ENCODE measurements around the gene GOLGA6D.
"Not testable (repeated sequence)": the region's sequence is repeated elsewhere in the genome, so short reads cannot be mapped to it uniquely, and the experiment has no call there.

GOLGA6D gene

DNA sequence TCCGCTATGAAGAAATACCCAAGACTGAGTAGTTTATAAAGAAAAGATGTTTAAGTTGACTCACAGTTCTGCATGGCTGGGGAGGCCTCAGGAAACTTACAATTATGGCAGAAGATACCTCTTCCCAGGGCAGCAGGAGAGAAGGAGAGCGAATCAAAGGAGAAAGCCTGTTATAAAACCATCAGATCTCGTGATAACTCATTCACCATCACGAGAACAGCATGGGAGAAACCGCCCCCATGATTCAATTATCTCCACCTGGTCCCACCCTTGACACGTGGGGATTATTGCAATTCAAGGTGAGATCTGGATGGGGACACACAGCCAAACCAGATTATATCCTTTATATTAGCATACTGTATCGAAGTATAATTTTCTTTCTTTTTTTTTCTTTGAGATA is 49.5 kb downstream of the GOLGA6D start:
- H3K27me3 Mint-ChIP-seq; intact Hi-C loops (cut with micrococcal nuclease); H3K4me3 Mint-ChIP-seq; H3K27ac Mint-ChIP-seq; H3K9me3 Mint-ChIP-seq; H3K36me3 Mint-ChIP-seq (ENCODE audit: low read depth): not testable (repeated sequence)
- peaks cover 15% of the 10 kb centered on the region for H3K4me1 Mint-ChIP-seq (ENCODE audit: low read depth)

DNA sequence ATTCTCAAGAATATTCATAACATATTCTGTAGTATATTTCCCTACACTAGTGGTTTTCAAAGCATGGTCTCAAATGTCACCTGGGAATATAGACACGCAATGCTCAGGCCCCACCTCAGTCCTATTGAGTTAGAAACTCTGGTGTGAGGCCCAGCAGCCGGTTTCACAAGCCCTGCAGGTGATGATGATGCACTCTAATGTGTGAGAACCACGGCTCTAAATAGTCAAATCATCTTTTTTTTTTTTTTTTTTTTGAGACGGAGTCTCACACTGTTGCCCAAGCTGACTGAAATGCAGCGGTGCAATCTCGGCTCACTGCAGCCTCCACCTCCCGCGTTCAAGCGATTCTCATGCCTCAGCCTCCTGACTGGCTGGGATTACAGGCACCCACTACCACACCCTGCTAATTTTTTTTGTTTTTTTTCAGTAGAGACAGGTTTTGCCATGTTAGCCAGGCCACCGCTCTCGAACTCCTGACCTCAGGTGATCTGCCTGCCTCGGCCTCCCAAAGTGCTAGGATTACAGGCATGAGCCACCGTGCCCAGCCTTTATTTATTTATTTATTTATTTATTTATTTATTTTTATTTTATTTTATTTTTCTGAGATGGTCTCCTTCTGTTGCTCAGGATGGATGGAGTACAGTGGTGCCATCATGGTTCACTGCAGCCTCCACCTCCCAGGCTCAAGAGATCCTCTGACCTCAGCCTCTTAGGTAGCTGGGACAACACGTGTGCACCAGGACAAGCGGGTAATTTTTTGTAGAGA is 51.2 kb downstream of the GOLGA6D start:
- H3K9me3 Mint-ChIP-seq; H3K27me3 Mint-ChIP-seq; H3K4me3 Mint-ChIP-seq; intact Hi-C loops (cut with micrococcal nuclease); H3K27ac Mint-ChIP-seq: not testable (repeated sequence)
- H3K36me3 Mint-ChIP-seq (ENCODE audit: low read depth), result peaks cover 15% of the 10 kb centered on the region
- peaks cover 24% of the 10 kb centered on the region for H3K4me1 Mint-ChIP-seq (ENCODE audit: low read depth)

DNA sequence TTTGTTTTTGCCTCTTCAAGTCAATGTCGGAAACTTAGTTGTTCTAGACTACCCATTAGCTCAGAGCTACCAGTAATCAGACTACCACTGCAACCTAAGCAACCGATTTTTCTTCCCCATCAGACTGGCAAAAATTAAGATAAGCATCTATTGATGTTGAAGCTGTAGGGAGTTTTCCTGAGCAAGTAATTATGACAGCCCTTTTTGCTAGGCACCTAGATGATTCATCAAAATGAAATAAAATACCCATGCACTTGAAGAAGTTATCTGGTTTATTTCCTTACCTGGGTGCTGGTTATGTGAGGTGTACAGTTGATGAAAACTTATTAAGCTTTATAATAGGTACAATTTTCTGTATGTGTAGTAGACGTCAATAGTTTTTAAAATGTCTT is 52.7 kb downstream of the GOLGA6D start:
- peaks cover 24% of the 10 kb centered on the region for H3K4me1 Mint-ChIP-seq (ENCODE audit: low read depth)
- intact Hi-C loops (cut with micrococcal nuclease), result no loop called here

DNA sequence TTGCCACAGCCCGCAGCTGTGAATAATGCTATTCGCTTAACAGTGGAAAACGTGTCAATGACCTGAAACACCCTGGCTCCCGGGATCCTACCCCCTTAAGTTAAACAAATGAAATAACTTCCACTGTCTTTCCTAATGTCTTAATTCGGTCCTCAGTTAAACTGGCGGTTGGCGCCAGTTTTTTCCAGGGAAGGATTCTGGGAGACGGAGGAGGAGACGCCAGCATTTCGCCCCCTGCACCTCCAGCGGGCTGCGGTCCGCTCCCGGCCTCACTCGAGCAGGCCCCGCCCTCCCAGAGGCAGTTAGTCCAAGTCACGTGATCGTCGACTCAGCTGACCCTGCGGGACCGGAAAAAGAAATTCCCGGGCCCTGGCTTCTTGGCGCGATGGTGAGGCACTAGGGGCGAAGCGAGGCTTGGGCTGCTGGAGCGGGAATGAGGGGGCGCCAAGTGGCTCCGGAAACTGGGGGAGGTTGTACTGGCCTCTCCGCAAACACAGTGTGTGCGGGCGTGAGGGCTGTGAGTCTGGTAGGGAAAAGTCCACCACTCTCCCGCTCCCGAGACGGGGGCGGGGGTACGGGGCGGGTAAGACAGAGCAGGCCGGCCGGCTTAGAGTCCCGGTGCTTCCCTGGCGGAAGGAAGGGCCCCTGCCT is 53.2 kb downstream of the GOLGA6D start, which contains the start of gene COMMD4:
COMMD4 (plus strand) TSS at position 359 of the 651 bp plus-strand sequence; CDS start at position 386, 27 bp downstream.
- peaks cover 24% of the 10 kb centered on the region for H3K4me1 Mint-ChIP-seq (ENCODE audit: low read depth)
- intact Hi-C loops (cut with micrococcal nuclease), result no loop called here
- peaks cover 33% of the 10 kb centered on the region for H3K36me3 Mint-ChIP-seq (ENCODE audit: low read depth)
- peaks cover 3% of the 10 kb centered on the region for H3K27me3 Mint-ChIP-seq
- peak within 1 kb of the TSS; percentile 100 for H3K4me3 Mint-ChIP-seq
- H3K27ac Mint-ChIP-seq, result peak within 1 kb of the TSS; percentile 95
- H3K9me3 Mint-ChIP-seq, result no peaks in the 10 kb centered on the region

More for the DNA sequence above, 52.7 kb downstream of the GOLGA6D start:
- peaks cover 3% of the 10 kb centered on the region for H3K27me3 Mint-ChIP-seq
- no peaks in the 10 kb centered on the region for H3K9me3 Mint-ChIP-seq
- peak overlapping the region; percentile 95 for H3K27ac Mint-ChIP-seq
- H3K4me3 Mint-ChIP-seq, result no peak overlapping the region
- peaks cover 30% of the 10 kb centered on the region for H3K36me3 Mint-ChIP-seq (ENCODE audit: low read depth)

DNA sequence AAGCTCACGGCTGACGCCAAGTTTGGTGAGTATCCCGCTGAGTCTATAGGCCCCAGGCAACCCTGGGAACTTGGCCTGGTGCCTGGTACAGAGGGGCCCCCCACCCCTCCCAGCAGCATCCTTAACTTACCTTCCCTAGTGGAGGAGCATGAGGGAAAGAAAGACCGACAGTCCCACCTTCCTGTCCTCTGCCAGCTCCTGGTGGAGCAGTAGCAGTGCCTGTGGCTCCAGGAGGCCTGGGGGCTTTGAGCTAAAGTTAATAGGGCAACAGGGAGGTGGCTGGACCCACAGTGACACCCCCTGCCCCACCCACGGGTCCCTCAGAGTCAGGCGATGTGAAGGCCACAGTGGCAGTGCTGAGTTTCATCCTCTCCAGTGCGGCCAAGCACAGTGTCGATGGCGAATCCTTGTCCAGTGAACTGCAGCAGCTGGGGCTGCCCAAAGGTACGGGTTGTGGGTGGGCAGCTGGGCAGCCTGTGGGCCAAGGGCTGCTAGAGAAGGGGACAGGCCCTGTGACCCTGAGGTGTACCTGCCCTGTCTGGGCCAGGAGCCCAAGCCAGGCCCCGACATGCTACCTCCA is 56.1 kb downstream of the GOLGA6D start:
- intact Hi-C loops (cut with micrococcal nuclease), result no loop called here
- Mint-ChIP-seq H3K27me3 (peaks cover 4% of the 10 kb centered on the region), H3K9me3 (no peaks in the 10 kb centered on the region), H3K4me3 (no peak overlapping the region), H3K4me1 (ENCODE audit: low read depth) (peaks cover 29% of the 10 kb centered on the region), H3K36me3 (ENCODE audit: low read depth) (peaks cover 42% of the 10 kb centered on the region), H3K27ac (no peak overlapping the region)

DNA sequence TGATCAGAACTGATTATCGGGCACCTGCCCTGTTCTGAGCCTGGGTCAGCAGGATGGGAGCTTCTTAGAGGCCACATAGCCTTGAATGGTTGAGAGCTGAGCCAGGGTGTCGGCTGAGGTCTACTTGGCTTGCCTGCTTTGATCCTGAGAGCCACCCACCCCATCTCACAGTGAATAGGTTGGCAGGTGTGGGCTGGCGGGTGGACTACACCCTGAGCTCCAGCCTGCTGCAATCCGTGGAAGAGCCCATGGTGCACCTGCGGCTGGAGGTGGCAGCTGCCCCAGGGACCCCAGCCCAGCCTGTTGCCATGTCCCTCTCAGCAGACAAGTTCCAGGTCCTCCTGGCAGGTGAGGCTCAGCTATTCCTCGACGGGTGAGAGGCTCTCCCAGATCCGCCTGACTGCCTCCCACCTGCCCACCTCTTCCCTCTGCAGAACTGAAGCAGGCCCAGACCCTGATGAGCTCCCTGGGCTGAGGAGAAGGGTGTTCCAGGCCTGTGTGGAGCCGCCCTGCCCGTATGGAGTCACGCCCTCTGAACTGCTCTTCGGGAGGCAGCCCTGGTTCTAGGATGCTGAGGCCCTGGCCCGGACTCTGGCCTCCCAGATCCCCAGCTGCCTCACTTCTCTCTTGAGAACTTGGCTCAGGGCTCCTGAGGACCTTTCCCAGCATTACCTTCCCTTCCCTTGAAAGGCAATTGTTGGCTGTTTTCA is 57.1 kb downstream of the GOLGA6D start:
- no peak overlapping the region for H3K4me3 Mint-ChIP-seq
- H3K27me3 Mint-ChIP-seq, result peaks cover 12% of the 10 kb centered on the region
- intact Hi-C loops (cut with micrococcal nuclease), result no loop called here
- H3K36me3 Mint-ChIP-seq (ENCODE audit: low read depth), result peaks cover 42% of the 10 kb centered on the region
- H3K27ac Mint-ChIP-seq, result no peak overlapping the region
- no peaks in the 10 kb centered on the region for H3K9me3 Mint-ChIP-seq
- peaks cover 29% of the 10 kb centered on the region for H3K4me1 Mint-ChIP-seq (ENCODE audit: low read depth)

DNA sequence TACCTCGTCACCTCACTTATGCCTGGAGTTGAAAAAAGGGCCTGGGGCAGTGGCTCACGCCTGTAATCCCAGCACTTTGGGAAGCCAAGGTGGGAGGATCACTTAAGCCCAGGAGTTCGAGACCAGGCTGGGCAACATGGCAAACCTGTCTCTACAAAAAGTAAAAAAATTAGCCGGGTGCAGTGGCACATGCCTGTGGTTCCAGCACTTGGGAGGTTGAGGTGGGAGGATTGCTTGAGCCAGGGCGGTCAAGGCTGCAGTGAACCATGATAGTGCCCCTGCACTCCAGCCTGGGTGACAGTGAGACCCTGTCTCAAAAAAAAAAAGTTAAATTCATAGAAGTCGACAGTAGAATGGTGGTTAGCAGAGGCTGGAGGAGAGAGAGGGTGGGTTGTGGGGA is 59.6 kb downstream of the GOLGA6D start:
- Mint-ChIP-seq H3K36me3 (ENCODE audit: low read depth) (peaks cover 40% of the 10 kb centered on the region), H3K4me3 (no peak overlapping the region), H3K9me3 (no peaks in the 10 kb centered on the region), H3K27ac (no peak overlapping the region), H3K27me3 (peaks cover 34% of the 10 kb centered on the region), H3K4me1 (ENCODE audit: low read depth) (peaks cover 18% of the 10 kb centered on the region)
- intact Hi-C loops (cut with micrococcal nuclease), result no loop called here

DNA sequence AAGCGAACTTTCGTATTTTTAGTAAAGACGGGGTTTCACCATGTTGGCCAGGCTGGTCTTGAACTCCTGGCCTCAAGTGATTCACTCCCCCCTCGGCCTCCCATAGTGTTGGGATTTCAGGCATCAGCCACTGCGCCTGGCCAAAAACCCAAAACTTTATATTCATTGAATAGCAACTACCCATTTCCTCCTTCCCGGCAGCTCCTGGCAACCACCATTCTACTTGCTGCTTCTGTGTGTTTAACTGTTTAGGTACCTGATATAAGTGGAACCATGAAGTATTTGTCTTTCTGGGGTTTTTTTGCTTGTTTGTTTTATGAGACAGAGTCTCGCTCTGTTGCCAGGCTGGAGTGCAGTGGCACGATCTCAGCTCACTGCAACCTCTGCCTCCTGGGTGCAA is 61.3 kb downstream of the GOLGA6D start:
- H3K4me3 Mint-ChIP-seq; H3K9me3 Mint-ChIP-seq; H3K27ac Mint-ChIP-seq; intact Hi-C loops (cut with micrococcal nuclease): not testable (repeated sequence)
- Mint-ChIP-seq H3K36me3 (ENCODE audit: low read depth) (peaks cover 36% of the 10 kb centered on the region), H3K27me3 (peaks cover 50% of the 10 kb centered on the region), H3K4me1 (ENCODE audit: low read depth) (peaks cover 25% of the 10 kb centered on the region)

All from dendritic cell treated with granulocyte-macrophage colony-stimulating factor and Interleukin-4, amounts not matched to agents 40 ng/mL and 50 ng/mL, for 4 days (primary cell).